GM12891 (cell line): ENCODE measurements around the gene PCDHB13.
"Not testable (repeated sequence)": the region's sequence is repeated elsewhere in the genome, so short reads cannot be mapped to it uniquely, and the experiment has no call there.

ENCODE experiments used
- POLR2A ChIP-seq: IDR thresholded peaks from 2 replicates; pipeline ENCODE4 v1.6.1; 2011; ENCODE audit warnings: low read depth, low read length, control low read depth
- POLR2AphosphoS5 ChIP-seq: IDR thresholded peaks from 2 replicates; pipeline ENCODE4 v1.6.1; 2011; ENCODE audit warnings: low read depth, low read length, control low read depth
- TAF1 ChIP-seq: IDR thresholded peaks from 2 replicates; pipeline ENCODE4 v1.6.1; 2011; ENCODE audit warnings: low read depth, low read length, control low read depth

DNA sequence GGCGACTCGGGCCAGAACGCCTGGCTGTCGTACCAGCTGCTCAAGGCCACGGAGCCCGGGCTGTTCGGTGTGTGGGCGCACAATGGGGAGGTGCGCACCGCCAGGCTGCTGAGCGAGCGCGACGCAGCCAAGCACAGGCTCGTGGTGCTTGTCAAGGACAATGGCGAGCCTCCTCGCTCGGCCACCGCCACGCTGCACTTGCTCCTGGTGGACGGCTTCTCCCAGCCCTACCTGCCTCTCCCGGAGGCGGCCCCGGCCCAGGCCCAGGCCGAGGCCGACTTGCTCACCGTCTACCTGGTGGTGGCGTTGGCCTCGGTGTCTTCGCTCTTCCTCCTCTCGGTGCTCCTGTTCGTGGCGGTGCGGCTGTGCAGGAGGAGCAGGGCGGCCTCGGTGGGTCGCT is 19.4 kb upstream of the PCDHB13 start:
- not testable (repeated sequence) for TF ChIP-seq POLR2AphosphoS5, TAF1, POLR2A
